GM12892 (cell line): ENCODE measurements around the gene ORC2.

Experiments
- POLR2A ChIP-seq: IDR thresholded peaks from 2 replicates; pipeline ENCODE4 v1.6.1; 2011; ENCODE audit warnings: low read depth, low read length, control low read depth
- POLR2AphosphoS5 ChIP-seq: IDR thresholded peaks from 2 replicates; pipeline ENCODE4 v1.6.1; 2011; ENCODE audit warnings: low read depth, low read length, control low read depth
- TAF1 ChIP-seq: IDR thresholded peaks from 2 replicates; pipeline ENCODE4 v1.6.1; 2011; ENCODE audit warnings: low read depth, mild to moderate bottlenecking, control low read depth, low read length, borderline replicate concordance

- TF ChIP-seq POLR2A (no peak), TAF1 (no peak), POLR2AphosphoS5 (no peak)
Measured at GRCh38 chr2:201004370-201004769, 40.9 kb upstream of the ORC2 start.
